ENCODE data around the gene GUCA1A. TPM values are rescaled to one million over a fixed set of nuclear protein-coding genes. Genes with fewer than 3 reads are reported as not detected.

Gene GUCA1A
- total RNA-seq, 3 donors from 2014 or later (not counting 1 experiment from before 2014, with no cell fraction given), result not detected

DNA sequence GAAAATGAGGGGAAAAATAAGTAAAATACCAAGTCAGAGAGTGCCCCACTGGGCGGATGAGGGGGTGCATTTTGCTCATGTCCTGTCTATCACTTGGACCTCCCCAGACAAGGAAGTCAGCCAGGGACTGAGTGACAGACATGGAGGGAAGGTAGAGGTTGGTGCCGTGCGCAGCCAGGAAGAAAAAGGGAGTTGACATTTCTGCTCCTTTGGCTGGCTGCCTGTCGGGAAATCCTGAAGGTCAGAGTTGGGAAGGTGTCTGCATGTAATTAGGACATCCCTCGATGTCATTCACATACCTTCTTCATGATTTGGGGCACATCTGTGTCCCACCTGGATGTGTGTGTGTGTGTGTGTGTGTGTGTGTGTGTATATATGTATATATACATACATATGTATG lies 8.9 kb downstream of the GUCA1A start:
- TF ChIP-seq, protein P1, sequence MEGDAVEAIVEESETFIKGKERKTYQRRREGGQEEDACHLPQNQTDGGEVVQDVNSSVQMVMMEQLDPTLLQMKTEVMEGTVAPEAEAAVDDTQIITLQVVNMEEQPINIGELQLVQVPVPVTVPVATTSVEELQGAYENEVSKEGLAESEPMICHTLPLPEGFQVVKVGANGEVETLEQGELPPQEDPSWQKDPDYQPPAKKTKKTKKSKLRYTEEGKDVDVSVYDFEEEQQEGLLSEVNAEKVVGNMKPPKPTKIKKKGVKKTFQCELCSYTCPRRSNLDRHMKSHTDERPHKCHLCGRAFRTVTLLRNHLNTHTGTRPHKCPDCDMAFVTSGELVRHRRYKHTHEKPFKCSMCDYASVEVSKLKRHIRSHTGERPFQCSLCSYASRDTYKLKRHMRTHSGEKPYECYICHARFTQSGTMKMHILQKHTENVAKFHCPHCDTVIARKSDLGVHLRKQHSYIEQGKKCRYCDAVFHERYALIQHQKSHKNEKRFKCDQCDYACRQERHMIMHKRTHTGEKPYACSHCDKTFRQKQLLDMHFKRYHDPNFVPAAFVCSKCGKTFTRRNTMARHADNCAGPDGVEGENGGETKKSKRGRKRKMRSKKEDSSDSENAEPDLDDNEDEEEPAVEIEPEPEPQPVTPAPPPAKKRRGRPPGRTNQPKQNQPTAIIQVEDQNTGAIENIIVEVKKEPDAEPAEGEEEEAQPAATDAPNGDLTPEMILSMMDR (IDR thresholded peaks at IDR 0.05), result no peak
- ATAC-seq (no peak), DNase-seq (no peak)
- intact Hi-C loops (cut with micrococcal nuclease), result no loop called here
- no peaks in the 10 kb centered on the region for H3K9me3 ChIP-seq (ENCODE audit: control insufficient read depth, insufficient read depth, low read length)
- H3K36me3 Mint-ChIP-seq, result no peaks in the 10 kb centered on the region
- H3K36me3 ChIP-seq (ENCODE audit: control insufficient read depth, insufficient read depth, low read length), result no peaks in the 10 kb centered on the region
- 88% methylated on average over 5 of the region's 5 CpGs for WGBS (ENCODE audit: insufficient coverage)
- peaks cover 4 to 7% of the 10 kb centered on the region in 2 donors for H3K27me3 Mint-ChIP-seq (ENCODE audit: low read depth in 2 of 2)
- H3K4me1 Mint-ChIP-seq, result peaks cover 0 to 5% of the 10 kb centered on the region in 2 donors
- no peaks in the 10 kb centered on the region for H3K9me3 Mint-ChIP-seq
- no peak overlapping the region for H3K27ac Mint-ChIP-seq
- H3K4me3 ChIP-seq (ENCODE audit: low read length), result no peak overlapping the region
- peaks cover 7% of the 10 kb centered on the region for H3K4me1 ChIP-seq (ENCODE audit: control insufficient read depth, insufficient read depth, low read length)
- no peaks in the 10 kb centered on the region for H3K27me3 ChIP-seq (ENCODE audit: control insufficient read depth, insufficient read depth, low read length)
- H3K4me3 Mint-ChIP-seq, result no peak overlapping the region
- H3K27ac ChIP-seq (ENCODE audit: low read length), result no peak overlapping the region

DNA sequence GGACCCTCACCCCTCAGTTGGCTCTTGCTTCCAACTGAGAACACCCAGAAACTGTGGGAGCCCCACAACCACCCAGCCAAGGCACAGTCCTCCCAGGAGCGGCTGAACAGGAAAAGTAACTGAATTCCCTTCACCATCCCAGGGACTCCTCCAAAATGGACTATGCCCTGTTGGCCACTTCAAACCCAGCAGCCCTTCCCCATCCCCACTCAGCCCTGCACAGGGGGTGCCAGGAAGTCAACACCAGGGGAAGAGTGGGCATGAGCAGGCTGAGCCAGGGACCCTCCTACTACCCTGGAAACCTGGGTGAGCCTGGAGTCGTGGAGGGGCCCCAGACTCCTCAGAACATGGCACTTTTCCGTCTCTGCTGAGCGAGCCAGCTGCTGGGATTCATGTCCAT lies 11.3 kb downstream of the GUCA1A start:
- Mint-ChIP-seq H3K4me1 (no peaks in the 10 kb centered on the region), H3K27me3 (ENCODE audit: low read depth in 2 of 2) (peaks cover 4 to 7% of the 10 kb centered on the region in 2 donors), H3K36me3 (no peaks in the 10 kb centered on the region), H3K9me3 (no peaks in the 10 kb centered on the region), H3K4me3 (no peak overlapping the region), H3K27ac (no peak overlapping the region)
- H3K4me3 ChIP-seq (ENCODE audit: low read length), result no peak overlapping the region
- H3K36me3 ChIP-seq (ENCODE audit: control insufficient read depth, insufficient read depth, low read length), result no peaks in the 10 kb centered on the region
- no peak for ATAC-seq
- no peaks in the 10 kb centered on the region for H3K27me3 ChIP-seq (ENCODE audit: control insufficient read depth, insufficient read depth, low read length)
- no peak overlapping the region for H3K27ac ChIP-seq (ENCODE audit: low read length)
- no peak for DNase-seq
- TF ChIP-seq, protein P1 (IDR thresholded peaks at IDR 0.05), result no peak
- H3K9me3 ChIP-seq (ENCODE audit: control insufficient read depth, insufficient read depth, low read length), result no peaks in the 10 kb centered on the region
- no peaks in the 10 kb centered on the region for H3K4me1 ChIP-seq (ENCODE audit: control insufficient read depth, insufficient read depth, low read length)
- intact Hi-C loops (cut with micrococcal nuclease), result no loop called here
- 89% methylated on average over 4 of the region's 4 CpGs for WGBS (ENCODE audit: insufficient coverage)

DNA sequence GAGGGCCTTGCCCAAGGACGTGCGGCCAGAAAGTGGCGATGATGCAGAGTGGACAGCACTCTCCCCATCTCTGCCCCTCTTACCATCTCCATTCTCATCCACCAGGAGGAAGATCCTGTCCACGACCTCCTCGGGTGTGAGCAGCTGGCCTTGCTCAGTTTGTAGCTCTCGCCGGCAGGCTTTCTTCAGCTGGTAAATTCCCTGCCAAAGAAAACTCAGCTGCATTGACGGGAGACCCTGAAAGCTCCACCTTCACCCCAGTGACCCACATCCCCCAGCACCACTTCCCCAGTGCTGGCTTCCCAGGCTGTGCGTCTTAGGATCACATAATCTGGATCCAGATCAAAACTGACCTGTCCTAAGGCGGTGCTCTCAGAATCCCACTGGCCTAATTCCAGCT lies 12.4 kb downstream of the GUCA1A start:
- H3K4me1 ChIP-seq (ENCODE audit: control insufficient read depth, insufficient read depth, low read length), result no peaks in the 10 kb centered on the region
- Mint-ChIP-seq H3K4me1 (no peaks in the 10 kb centered on the region), H3K27ac (no peak overlapping the region), H3K27me3 (ENCODE audit: low read depth in 2 of 2) (no peaks in the 10 kb centered on the region), H3K36me3 (no peaks in the 10 kb centered on the region), H3K9me3 (no peaks in the 10 kb centered on the region), H3K4me3 (no peak overlapping the region)
- intact Hi-C loops (cut with micrococcal nuclease), result no loop called here
- H3K27me3 ChIP-seq (ENCODE audit: control insufficient read depth, insufficient read depth, low read length), result no peaks in the 10 kb centered on the region
- no peak overlapping the region for H3K4me3 ChIP-seq (ENCODE audit: low read length)
- no peak for DNase-seq
- H3K36me3 ChIP-seq (ENCODE audit: control insufficient read depth, insufficient read depth, low read length), result no peaks in the 10 kb centered on the region
- ATAC-seq, result no peak
- TF ChIP-seq, protein P1 (IDR thresholded peaks at IDR 0.05), result no peak
- no peaks in the 10 kb centered on the region for H3K9me3 ChIP-seq (ENCODE audit: control insufficient read depth, insufficient read depth, low read length)
- 93% methylated on average over 10 of the region's 10 CpGs for WGBS (ENCODE audit: insufficient coverage)
- no peak overlapping the region for H3K27ac ChIP-seq (ENCODE audit: low read length)

DNA sequence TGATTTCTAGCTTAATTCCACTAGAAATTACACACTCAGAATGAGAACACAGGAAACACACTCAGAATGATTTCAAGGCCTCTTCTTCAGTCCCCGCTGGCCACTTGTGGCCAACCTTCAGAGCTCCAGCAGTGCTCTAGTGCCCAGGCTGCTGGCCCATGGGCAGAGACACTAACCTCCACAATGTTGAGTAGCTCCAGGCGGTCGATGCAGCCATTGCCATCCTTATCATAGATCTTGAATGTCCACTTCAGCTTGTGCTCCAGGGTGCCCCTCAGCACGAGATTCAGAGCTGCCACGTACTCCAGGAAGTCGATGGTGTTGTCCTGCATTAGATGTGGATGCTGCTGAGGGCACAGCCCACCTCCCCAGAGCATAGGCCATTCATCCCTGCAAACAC lies 15.2 kb downstream of the GUCA1A start:
- no peak for ATAC-seq
- Mint-ChIP-seq H3K36me3 (no peaks in the 10 kb centered on the region), H3K27ac (no peak overlapping the region), H3K27me3 (ENCODE audit: low read depth in 2 of 2) (no peaks in the 10 kb centered on the region), H3K4me1 (no peaks in the 10 kb centered on the region), H3K4me3 (no peak overlapping the region), H3K9me3 (no peaks in the 10 kb centered on the region)
- H3K27ac ChIP-seq (ENCODE audit: low read length), result no peak overlapping the region
- no peak overlapping the region for H3K4me3 ChIP-seq (ENCODE audit: low read length)
- 92% methylated on average over 6 of the region's 6 CpGs for WGBS (ENCODE audit: insufficient coverage)
- no peaks in the 10 kb centered on the region for H3K36me3 ChIP-seq (ENCODE audit: control insufficient read depth, insufficient read depth, low read length)
- H3K4me1 ChIP-seq (ENCODE audit: control insufficient read depth, insufficient read depth, low read length), result no peaks in the 10 kb centered on the region
- no peaks in the 10 kb centered on the region for H3K9me3 ChIP-seq (ENCODE audit: control insufficient read depth, insufficient read depth, low read length)
- TF ChIP-seq, protein P1 (IDR thresholded peaks at IDR 0.05), result no peak
- DNase-seq, result no peak
- no peaks in the 10 kb centered on the region for H3K27me3 ChIP-seq (ENCODE audit: control insufficient read depth, insufficient read depth, low read length)
- intact Hi-C loops (cut with micrococcal nuclease), result no loop called here

Measured in natural killer cell (primary cell).